Activated T-cell treated with anti-CD3 and anti-CD28 coated beads, Interleukin-2, amount 50 U/mL, for 24 hours (primary cell): ENCODE measurements around the gene PPP2R5C.

Experiments used
- DNase-seq: peaks from one replicate; pipeline ENCODE4 v3.0.0-alpha.2; 2020
- H3K27ac Mint-ChIP-seq: 2 replicates; pipeline ENCODE4 v1.8.0; 2020; ENCODE audit warnings: mild to moderate bottlenecking, mixed read lengths
- H3K27me3 Mint-ChIP-seq: 2 replicates; pipeline ENCODE4 v1.8.0; 2020; ENCODE audit warnings: mixed read lengths
- H3K36me3 Mint-ChIP-seq: 2 replicates; pipeline ENCODE4 v1.8.0; 2020; ENCODE audit warnings: low read depth, mixed read lengths
- H3K4me1 Mint-ChIP-seq: 2 replicates; pipeline ENCODE4 v1.8.0; 2020; ENCODE audit warnings: low read depth, mixed read lengths
- H3K4me3 Mint-ChIP-seq: 2 replicates; pipeline ENCODE4 v1.8.0; 2020; ENCODE audit warnings: mild to moderate bottlenecking, moderate library complexity, mixed read lengths
- H3K9me3 Mint-ChIP-seq: 2 replicates; pipeline ENCODE4 v1.8.0; 2020; ENCODE audit warnings: mixed read lengths

PPP2R5C gene

DNA sequence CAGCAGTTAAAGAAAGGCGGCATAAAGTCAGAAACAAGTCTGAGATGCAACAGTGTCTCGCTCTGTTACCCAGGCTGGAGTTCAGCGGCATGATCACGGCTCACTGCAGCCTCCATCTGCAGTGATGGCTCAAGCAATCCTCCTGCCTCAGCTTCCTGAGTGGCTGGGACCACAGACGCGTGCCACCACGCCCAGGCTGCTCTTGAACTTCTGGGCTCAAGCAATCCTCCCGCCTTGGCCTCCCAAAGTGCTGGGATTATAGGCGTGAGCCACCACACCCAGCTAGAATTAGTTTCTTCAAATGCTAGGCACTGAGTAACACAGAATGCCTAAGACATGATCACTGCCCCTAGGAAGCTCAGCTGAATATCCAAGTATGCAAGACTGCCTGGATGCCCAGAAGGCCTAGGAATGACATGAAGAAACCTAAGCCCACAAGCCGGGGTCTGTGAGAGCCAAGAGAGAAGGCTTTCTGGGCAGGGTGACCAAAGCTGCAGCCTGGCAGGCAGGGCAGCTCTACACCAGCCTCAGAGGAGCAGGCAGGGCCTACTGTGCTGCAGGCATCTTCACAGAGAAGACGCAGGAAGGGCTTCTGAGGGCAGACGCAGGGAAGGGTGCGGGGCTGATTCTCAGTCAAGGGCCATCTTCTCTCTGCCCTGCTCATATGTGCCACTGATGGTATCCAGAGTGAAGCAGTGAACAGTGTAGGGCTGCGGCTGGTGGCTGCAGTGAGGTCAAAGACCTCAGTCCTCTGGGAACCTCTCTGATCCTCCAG is 4.3 kb upstream of the PPP2R5C start:
- Mint-ChIP-seq H3K27me3 (peaks cover 2% of the 10 kb centered on the region), H3K27ac (no peak overlapping the region)
- DNase-seq: no peak

DNA sequence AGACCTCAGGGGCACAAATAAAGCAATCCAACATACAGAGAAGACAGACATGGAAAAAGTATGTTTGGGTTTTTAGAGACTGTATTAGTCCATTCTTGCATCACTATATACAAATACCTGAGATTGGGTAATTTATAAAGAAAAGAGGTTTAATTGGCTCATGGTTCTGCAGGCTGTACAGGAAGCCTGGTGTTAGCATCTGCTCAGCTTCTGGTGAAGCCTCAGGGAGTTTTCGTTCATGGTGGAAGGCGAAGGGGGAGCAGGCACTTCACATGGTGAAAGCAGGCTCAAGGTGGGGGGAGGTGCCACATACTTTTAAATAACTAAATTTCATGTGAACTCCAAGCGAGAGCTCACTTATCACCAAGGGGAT is 3.7 kb upstream of the PPP2R5C start:
- H3K36me3 Mint-ChIP-seq: peaks cover 2% of the 10 kb centered on the region
- H3K27ac Mint-ChIP-seq: no peak overlapping the region
- H3K9me3 Mint-ChIP-seq: no peaks in the 10 kb centered on the region
- DNase-seq: no peak
- no peak overlapping the region for H3K4me3 Mint-ChIP-seq
- peaks cover 2% of the 10 kb centered on the region for H3K27me3 Mint-ChIP-seq
- H3K4me1 Mint-ChIP-seq: peaks cover 21% of the 10 kb centered on the region

More for the DNA sequence above, 4.3 kb upstream of the PPP2R5C start:
- Mint-ChIP-seq H3K4me1 (peaks cover 16% of the 10 kb centered on the region), H3K36me3 (peaks cover under 1% of the 10 kb centered on the region), H3K4me3 (no peak overlapping the region), H3K9me3 (no peaks in the 10 kb centered on the region)

DNA sequence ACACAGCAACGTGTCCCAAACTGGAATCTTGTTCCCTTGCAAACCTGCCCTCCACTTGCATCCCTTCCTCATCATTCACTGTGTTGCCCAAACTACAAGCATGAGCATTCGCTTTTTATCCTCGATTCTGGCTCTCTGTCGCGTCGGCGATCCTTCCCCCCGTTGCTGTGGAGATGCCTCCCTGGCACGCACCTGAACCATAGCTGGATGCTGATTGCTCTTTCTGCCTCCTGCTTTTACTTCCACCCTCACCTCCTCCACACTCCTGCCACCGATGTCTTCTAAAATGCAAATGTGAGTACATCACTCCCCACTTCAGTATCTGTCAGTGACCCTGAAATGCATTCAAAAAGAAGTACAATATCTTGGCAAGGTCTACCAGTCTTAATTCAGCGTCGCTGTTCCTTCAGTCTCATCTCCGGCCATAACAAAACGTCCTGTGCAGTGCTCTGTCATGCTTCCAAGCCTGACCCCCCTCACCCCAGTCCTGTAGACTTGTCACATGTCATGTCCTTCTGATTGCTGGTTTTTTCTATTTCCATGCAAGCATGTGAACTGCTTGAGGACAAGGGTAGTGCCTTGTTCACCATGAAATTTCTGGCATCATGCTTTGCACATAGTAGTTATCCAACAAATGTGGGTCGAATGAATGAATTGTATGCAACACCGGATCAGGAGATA is 2.5 kb upstream of the PPP2R5C start:
- H3K4me1 Mint-ChIP-seq: peaks cover 30% of the 10 kb centered on the region

DNA sequence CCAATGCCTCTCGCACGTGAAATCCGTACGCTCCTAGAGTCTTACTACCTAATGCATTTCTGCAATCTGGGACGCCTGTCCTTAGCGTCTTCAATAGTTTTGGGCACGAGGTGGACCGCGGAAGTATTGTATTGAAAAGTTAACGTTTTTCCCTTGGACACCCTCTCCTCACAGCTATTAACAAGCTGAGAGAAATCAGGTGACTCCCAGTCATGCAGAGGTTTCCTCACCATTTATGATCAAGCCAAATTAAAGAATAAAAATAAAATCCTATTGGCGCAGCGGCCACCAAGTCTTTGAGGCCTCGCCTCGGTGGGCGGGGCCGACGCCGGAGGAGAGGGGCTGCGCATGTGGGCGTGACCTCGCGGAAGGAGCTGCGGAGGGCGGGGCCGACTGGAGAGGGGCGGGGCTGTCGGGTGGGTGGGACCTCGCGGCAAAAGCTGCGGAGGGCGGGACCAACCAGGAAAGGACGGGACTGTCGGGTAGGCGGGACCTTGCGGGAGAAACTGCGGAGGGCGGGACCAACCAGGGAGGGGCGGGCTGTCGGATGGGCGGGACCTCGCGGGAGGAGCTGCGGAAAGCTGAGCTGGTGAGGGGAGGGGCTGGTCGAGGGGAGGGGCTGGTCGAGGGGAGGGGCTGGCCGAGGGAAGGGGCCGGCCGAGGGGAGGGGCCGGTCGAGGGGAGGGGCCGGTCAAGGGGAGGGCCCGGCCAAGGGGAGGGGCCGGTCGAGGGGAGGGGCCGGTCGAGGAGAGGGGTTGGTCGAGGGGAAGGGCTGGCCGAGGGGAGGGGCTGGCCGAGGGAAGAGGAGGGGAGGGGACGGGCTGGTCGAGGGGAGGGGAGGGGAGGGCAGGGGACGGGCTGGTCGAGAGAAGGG is 1.1 kb upstream of the PPP2R5C start:
- Mint-ChIP-seq H3K27ac (peak overlapping the region; percentile 79), H3K9me3 (no peaks in the 10 kb centered on the region), H3K36me3 (peaks cover 25% of the 10 kb centered on the region), H3K27me3 (peaks cover 2% of the 10 kb centered on the region), H3K4me1 (peaks cover 43% of the 10 kb centered on the region), H3K4me3 (peak overlapping the region; percentile 57)
- peak; percentile 96 for DNase-seq

More for the DNA sequence above, 2.5 kb upstream of the PPP2R5C start:
- Mint-ChIP-seq H3K27ac (no peak overlapping the region), H3K9me3 (no peaks in the 10 kb centered on the region), H3K27me3 (peaks cover 2% of the 10 kb centered on the region), H3K4me3 (no peak overlapping the region), H3K36me3 (peaks cover 12% of the 10 kb centered on the region)
- DNase-seq: no peak

DNA sequence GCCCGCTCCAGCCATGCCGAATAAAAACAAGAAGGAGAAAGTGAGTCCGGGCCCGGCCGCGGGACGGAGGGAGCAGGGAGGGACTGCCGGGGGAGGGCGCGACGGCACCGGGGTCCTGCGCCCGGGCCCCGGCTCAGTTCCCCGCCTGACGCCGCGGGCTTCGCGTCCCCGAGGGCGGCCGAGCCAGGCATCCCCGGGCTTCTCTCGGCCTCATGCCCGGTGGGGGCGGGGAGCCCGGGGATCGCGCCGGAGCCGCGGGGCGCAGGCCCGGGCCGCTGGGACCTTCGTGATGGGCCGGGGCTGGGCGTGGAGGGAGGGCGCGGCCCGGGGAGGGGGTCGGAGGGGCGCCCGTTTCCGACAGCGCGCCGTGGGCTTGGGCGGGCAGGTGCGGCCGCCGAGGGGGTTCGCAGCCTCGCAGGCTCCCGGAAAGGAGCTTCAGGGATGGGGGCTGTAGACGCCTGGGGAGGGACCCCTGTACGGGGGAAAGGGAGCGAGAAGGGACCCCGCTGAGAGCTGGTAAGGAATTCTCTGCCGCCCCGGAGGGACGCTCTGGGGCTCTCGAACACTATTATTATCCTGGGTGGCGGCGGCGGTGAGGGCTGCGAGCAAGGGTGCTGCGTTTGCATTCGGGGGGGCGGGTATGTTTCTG is 496 bp downstream of the PPP2R5C start:
- H3K27ac Mint-ChIP-seq: peak overlapping the region; percentile 85
- DNase-seq: no peak
- peaks cover 58% of the 10 kb centered on the region for H3K4me1 Mint-ChIP-seq
- H3K27me3 Mint-ChIP-seq: no peaks in the 10 kb centered on the region
- H3K9me3 Mint-ChIP-seq: no peaks in the 10 kb centered on the region
- peak overlapping the region; percentile 87 for H3K4me3 Mint-ChIP-seq
- H3K36me3 Mint-ChIP-seq: peaks cover 39% of the 10 kb centered on the region

DNA sequence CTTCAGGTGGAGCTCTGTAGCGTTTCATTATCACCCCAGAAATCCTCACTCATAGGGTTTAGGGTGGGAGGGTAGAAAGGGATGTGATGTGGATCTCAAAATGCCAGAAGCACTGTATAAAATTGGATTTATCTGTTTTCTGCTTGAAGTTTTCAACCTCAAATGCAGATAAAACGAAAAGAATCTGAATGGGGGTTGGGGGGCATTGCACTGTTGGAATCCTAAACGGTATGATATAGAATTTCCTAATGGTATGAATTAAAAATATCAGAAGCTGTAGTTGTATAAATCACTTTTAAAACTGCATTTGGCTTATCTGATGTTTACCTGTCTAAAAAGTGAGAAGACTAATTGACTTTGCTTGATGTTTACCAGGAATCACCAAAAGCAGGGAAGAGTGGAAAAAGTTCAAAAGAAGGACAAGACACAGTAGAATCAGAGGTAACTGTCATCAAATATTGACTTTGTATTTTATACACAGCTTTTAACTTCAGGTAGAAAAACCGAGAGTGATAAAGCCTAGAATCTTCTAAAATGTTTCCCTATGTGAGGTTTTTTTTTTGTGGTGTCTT is 1.1 kb downstream of the PPP2R5C start:
- Mint-ChIP-seq H3K4me3 (peak overlapping the region; percentile 87), H3K27me3 (no peaks in the 10 kb centered on the region), H3K4me1 (peaks cover 58% of the 10 kb centered on the region), H3K36me3 (peaks cover 42% of the 10 kb centered on the region), H3K9me3 (no peaks in the 10 kb centered on the region), H3K27ac (peak overlapping the region; percentile 85)
- DNase-seq: no peak

DNA sequence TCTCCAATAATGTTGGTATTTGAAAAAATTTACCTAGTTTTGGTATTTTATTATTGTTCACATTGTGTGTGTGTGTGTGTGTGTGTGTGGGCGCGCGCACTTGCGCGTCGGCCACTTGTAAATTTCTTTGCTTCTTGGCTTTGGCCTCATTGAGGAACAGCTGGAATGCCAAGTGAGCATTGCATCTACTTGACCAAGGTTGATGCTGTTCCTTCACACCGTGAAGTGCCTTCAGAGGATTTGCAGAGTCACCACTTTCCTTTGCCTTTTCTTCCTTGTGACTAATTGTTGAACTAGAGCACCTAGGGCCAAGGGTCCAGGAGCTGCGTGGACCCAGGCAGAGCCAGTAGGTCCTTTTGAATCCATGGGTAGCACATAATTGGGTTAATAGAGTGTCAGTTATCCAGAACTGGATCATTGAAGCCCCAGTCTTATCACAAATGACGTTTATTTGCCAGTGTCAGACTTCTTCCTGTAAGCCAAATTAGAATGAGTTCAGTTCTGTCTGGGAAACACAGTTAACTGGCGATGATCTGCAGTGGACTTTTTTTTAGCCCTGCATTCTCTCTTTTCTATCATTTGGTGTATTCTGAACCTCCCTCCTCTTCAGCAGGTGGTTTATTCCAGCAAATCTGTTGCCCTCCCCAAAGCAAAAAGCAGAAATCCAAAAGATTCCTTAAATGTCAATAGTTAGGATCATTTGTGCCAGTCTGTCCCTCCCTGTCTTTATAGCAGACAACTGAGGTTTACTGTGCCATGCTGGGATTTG is 2.6 kb downstream of the PPP2R5C start:
- Mint-ChIP-seq H3K4me1 (peaks cover 55% of the 10 kb centered on the region), H3K9me3 (no peaks in the 10 kb centered on the region), H3K36me3 (peaks cover 51% of the 10 kb centered on the region), H3K27ac (peak overlapping the region; percentile 84), H3K4me3 (peak overlapping the region; percentile 87), H3K27me3 (no peaks in the 10 kb centered on the region)
- DNase-seq: no peak

DNA sequence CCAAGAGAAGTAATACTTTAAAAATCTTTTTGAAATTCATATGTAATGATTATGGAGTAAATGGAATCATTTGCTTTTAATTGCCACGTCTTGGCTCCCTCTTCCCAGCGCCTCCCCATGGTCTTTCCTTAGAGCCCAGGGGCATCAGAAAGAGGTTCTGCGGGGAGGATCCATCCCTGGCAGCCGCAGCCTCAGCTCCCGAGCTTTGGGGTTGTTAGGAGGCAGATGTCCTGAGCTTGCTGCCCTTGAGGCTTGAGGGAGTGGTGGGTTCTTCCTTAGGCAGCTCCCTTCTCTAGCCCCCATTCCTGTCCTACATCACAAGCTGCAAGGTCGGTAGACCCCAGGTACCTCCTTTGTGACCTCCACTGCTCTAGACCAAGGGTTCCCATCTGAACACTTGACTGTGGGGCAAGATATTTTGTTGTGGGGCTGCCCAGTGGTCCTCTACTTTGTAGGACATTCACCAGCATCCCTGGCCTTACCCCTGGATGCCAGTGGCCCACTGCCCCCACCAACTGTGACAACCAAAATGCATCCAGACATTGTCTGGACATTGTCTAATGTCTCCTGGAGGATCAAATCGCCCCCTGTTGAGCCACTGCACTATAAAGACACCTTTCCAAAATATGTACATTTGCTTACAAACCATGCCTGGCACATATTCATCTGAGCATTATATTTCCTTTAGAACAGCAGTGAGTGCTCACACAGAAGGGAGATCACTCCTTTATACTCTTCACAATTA is 6.3 kb downstream of the PPP2R5C start:
- Mint-ChIP-seq H3K36me3 (peaks cover 50% of the 10 kb centered on the region), H3K4me1 (peaks cover 50% of the 10 kb centered on the region), H3K27ac (peak overlapping the region; percentile 13), H3K27me3 (no peaks in the 10 kb centered on the region), H3K9me3 (no peaks in the 10 kb centered on the region), H3K4me3 (no peak overlapping the region)
- no peak for DNase-seq

DNA sequence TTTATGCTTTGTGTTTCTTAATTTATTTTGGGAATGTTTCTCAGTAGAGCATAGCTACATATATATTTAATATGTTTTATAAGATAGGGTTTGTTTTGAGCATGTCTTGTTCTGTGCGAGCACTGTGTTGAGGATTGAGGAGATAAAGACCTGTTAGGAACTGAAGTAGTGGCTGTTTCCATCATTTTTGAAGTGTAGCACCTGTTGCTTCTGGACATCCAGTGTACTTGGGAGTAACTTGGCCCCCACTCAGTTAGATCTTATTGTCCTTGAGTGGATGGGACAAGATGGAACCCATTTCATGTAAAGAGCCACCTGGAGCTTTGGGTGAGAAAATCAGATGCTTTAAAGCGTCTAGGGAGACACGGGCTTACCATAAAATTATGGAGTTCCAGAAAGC is 8.7 kb downstream of the PPP2R5C start:
- Mint-ChIP-seq H3K36me3 (peaks cover 34% of the 10 kb centered on the region), H3K27ac (peak overlapping the region; percentile 44), H3K9me3 (no peaks in the 10 kb centered on the region), H3K4me3 (no peak overlapping the region), H3K4me1 (peaks cover 45% of the 10 kb centered on the region), H3K27me3 (no peaks in the 10 kb centered on the region)
- DNase-seq: no peak

DNA sequence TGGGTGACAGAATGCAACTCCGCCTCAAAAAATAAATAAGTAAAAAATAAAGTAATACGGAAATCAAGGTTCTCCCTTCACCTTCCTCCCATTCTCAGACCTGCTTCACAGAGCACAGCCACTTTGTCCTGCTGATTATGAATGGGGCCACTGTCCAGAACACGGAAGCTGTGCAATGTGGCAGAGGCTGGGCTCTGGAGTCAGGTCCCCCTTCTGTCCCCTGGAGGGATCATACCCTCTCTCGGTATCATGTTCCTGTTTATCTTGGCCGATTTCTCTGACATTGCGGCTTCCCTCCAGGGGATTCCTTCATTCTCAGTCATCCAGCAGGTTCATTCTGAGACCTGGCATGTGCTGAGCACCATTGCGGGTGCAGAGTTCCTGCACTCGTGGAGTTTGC is 11.3 kb downstream of the PPP2R5C start:
- peak overlapping the region; percentile 31 for H3K27ac Mint-ChIP-seq

DNA sequence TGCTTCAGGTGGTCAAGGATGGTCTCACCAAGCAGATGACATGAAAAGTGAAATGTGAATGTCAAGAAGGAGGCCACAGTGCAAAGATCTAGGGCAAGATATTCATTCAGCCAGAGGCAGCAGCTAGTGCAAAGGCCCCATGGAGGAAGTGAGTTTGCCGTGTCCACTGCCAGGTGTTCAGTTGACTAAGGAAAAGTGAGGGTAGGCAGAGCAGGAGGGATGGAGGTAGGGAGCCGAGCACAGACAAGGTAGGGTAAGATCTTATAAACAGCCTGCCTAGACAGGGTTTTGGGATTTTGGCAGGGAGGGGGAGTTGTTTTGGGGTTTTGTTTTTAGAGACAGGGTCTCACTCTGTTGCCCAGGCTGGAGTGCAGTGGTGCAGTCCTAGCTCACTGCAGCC is 11.9 kb downstream of the PPP2R5C start:
- Mint-ChIP-seq H3K27ac (peak overlapping the region; percentile 16), H3K4me1 (peaks cover 40% of the 10 kb centered on the region)

More for the DNA sequence above, 11.3 kb downstream of the PPP2R5C start:
- peaks cover 16% of the 10 kb centered on the region for H3K36me3 Mint-ChIP-seq
- peaks cover 36% of the 10 kb centered on the region for H3K4me1 Mint-ChIP-seq
- DNase-seq: no peak
- no peaks in the 10 kb centered on the region for H3K9me3 Mint-ChIP-seq
- no peak overlapping the region for H3K4me3 Mint-ChIP-seq
- no peaks in the 10 kb centered on the region for H3K27me3 Mint-ChIP-seq

DNA sequence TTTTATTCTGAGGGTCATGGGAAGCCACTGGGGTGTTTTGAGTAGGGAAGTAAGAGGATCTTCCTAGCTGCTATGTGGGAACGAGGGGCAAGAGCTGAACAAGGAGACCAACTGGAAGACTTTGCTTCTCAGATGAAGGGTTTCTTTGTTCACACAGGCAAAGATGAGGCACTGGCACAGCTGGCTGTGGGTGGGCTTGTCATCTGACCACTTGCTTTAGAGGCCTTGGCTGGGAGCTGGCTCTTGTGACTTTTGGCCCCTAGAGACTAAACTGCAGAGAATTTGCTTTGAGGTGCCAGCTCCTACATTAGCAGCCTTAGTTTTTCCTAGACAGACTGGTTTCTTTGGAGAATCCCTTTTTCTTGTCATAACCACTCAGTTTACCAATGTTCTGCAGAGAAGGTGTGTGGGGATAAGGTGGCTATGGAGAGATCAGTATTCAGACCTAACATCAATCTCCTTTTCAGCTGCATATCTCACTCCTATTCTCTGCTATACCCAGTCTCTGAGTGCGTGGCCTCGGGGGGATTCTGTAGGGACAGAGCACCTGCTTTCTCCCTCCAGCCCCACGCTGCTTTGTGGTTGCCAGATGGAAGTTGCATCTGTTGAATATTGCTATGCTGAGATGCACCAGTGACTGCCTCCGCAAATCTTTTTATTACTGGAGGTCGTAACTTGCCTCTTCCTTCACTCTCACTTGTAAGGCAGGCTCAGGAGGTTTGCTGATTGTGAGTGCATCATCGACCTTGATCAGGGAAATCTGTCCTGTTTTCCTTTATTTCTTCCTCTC is 12.7 kb downstream of the PPP2R5C start:
- Mint-ChIP-seq H3K36me3 (peaks cover 8% of the 10 kb centered on the region), H3K4me3 (no peak overlapping the region), H3K27me3 (no peaks in the 10 kb centered on the region), H3K27ac (peak overlapping the region; percentile 58), H3K9me3 (no peaks in the 10 kb centered on the region), H3K4me1 (peaks cover 46% of the 10 kb centered on the region)
- no peak for DNase-seq

More for the DNA sequence above, 11.9 kb downstream of the PPP2R5C start:
- no peak for DNase-seq
- Mint-ChIP-seq H3K9me3 (no peaks in the 10 kb centered on the region), H3K27me3 (no peaks in the 10 kb centered on the region), H3K36me3 (peaks cover 11% of the 10 kb centered on the region), H3K4me3 (no peak overlapping the region)
